ENCODE results near the gene CCDC7. TPM values are rescaled to one million over a fixed set of nuclear protein-coding genes. Genes with fewer than 3 reads are reported as not detected.
"Not testable (repeated sequence)": the region's sequence is repeated elsewhere in the genome, so short reads cannot be mapped to it uniquely, and the experiment has no call there.

Gene CCDC7
- total RNA-seq, 4 donors from 2014 or later = 8.2 to 30.5 (median 13.3) TPM

- H3K4me1 ChIP-seq = no peaks in the 10 kb centered on the region
These were observed 159.8 kb downstream of the CCDC7 start for GRCh38 chr10:32605787-32606186.

GRCh38 chr10:32610543-32610942 lies 164.6 kb downstream of the CCDC7 start:
- not testable (repeated sequence) for H3K4me3 ChIP-seq, DNase-seq, H3K27ac ChIP-seq, H3K27me3 ChIP-seq, H3K36me3 ChIP-seq, H3K4me1 ChIP-seq, H3K9me3 ChIP-seq

More at GRCh38 chr10:32605787-32606186, 159.8 kb downstream of the CCDC7 start:
- H3K9me3 ChIP-seq = peaks cover 0 to 10% (median 0%) of the 10 kb centered on the region in 4 donors
- H3K36me3 ChIP-seq = no peaks in the 10 kb centered on the region
- no peak for TF ChIP-seq POLR2A (IDR thresholded peaks at IDR 0.05)
- no peak for TF ChIP-seq CTCF (IDR thresholded peaks at IDR 0.05)
- DNase-seq = no peak
- no peak overlapping the region for H3K27ac ChIP-seq
- H3K27me3 ChIP-seq = no peaks in the 10 kb centered on the region
- H3K4me3 ChIP-seq = no peak overlapping the region

- H3K4me3 ChIP-seq = no peak overlapping the region
- TF ChIP-seq POLR2A (IDR thresholded peaks at IDR 0.05) = no peak
- no peak for DNase-seq
- no peaks in the 10 kb centered on the region for H3K27me3 ChIP-seq
- no peaks in the 10 kb centered on the region for H3K4me1 ChIP-seq
- H3K27ac ChIP-seq = no peak overlapping the region
- no peaks in the 10 kb centered on the region for H3K9me3 ChIP-seq
- no peaks in the 10 kb centered on the region for H3K36me3 ChIP-seq
These were observed 170.5 kb downstream of the CCDC7 start for GRCh38 chr10:32616438-32616837.

GRCh38 chr10:32618482-32618881 lies 172.5 kb downstream of the CCDC7 start:
- no peak overlapping the region for H3K4me3 ChIP-seq
- H3K27me3 ChIP-seq = no peaks in the 10 kb centered on the region
- no peaks in the 10 kb centered on the region for H3K9me3 ChIP-seq
- H3K4me1 ChIP-seq = no peaks in the 10 kb centered on the region
- no peaks in the 10 kb centered on the region for H3K36me3 ChIP-seq
- no peak overlapping the region for H3K27ac ChIP-seq
- no peak for DNase-seq
- no peak for TF ChIP-seq POLR2A (IDR thresholded peaks at IDR 0.05)
- no peak for TF ChIP-seq CTCF (IDR thresholded peaks at IDR 0.05)

GRCh38 chr10:32621969-32622368 lies 176.0 kb downstream of the CCDC7 start:
- Histone ChIP-seq H3K4me1 (no peaks in the 10 kb centered on the region), H3K4me3 (no peak overlapping the region), H3K27me3 (no peaks in the 10 kb centered on the region), H3K27ac (no peak overlapping the region), H3K9me3 (no peaks in the 10 kb centered on the region), H3K36me3 (no peaks in the 10 kb centered on the region)
- DNase-seq = no peak
- no peak for TF ChIP-seq POLR2A (IDR thresholded peaks at IDR 0.05)
- no peak for TF ChIP-seq CTCF (IDR thresholded peaks at IDR 0.05)

GRCh38 chr10:32622409-32622808 lies 176.5 kb downstream of the CCDC7 start:
- H3K27ac ChIP-seq = no peak overlapping the region
- H3K27me3 ChIP-seq = no peaks in the 10 kb centered on the region
- TF ChIP-seq POLR2A (IDR thresholded peaks at IDR 0.05) (no peak), CTCF (IDR thresholded peaks at IDR 0.05) (no peak)
- no peak overlapping the region for H3K4me3 ChIP-seq
- DNase-seq = no peak
- H3K36me3 ChIP-seq = no peaks in the 10 kb centered on the region
- H3K4me1 ChIP-seq = no peaks in the 10 kb centered on the region
- H3K9me3 ChIP-seq = no peaks in the 10 kb centered on the region

- H3K4me1 ChIP-seq = no peaks in the 10 kb centered on the region
- H3K4me3 ChIP-seq = no peak overlapping the region
- DNase-seq = no peak
- no peak overlapping the region for H3K27ac ChIP-seq
- no peaks in the 10 kb centered on the region for H3K27me3 ChIP-seq
- no peaks in the 10 kb centered on the region for H3K36me3 ChIP-seq
- no peaks in the 10 kb centered on the region for H3K9me3 ChIP-seq
- TF ChIP-seq POLR2A (IDR thresholded peaks at IDR 0.05) (no peak), CTCF (IDR thresholded peaks at IDR 0.05) (no peak)
These were observed 181.2 kb downstream of the CCDC7 start for GRCh38 chr10:32627183-32627582.

Data from Peyer's patch (tissue), 4 donors.